Mesenchymal stem cell (in vitro differentiated cells and primary cell): ENCODE measurements around the gene INTS15.
A peak's percentile ranks its signal among the peaks of the same experiment; 100 is the strongest.

Experiments
- DNase-seq: peaks from one replicate; pipeline ENCODE4 v3.0.0-alpha.2; 2013
- H2AFZ ChIP-seq: one replicate; pipeline ENCODE4 v1.6.1; 2013; ENCODE audit warnings: low read depth, mild to moderate bottlenecking, control low read depth, inconsistent platforms, low read length, moderate library complexity
- H2AK5ac ChIP-seq: 2 replicates; pipeline ENCODE4 v1.6.1; 2013; ENCODE audit warnings: low read length, moderate library complexity, mild to moderate bottlenecking, inconsistent platforms; ENCODE audit not compliant: severe bottlenecking
- H2BK120ac ChIP-seq: one replicate; pipeline ENCODE4 v1.6.1; 2013; ENCODE audit warnings: low read depth, mild to moderate bottlenecking, inconsistent platforms, low read length, moderate library complexity
- H2BK12ac ChIP-seq, 2 experiments: one replicate each; pipeline ENCODE4 v1.6.1; 2013; ENCODE audit warnings: inconsistent platforms in 2 of 2, low read length in 2 of 2, mild to moderate bottlenecking in 2 of 2, moderate library complexity in 2 of 2, control low read depth in 1 of 2
- H2BK15ac ChIP-seq: one replicate; pipeline ENCODE4 v1.6.1; 2013; ENCODE audit warnings: mild to moderate bottlenecking, low read depth, inconsistent platforms; ENCODE audit not compliant: poor library complexity, severe bottlenecking
- H2BK5ac ChIP-seq: 2 replicates; pipeline ENCODE4 v1.6.1; 2013; ENCODE audit warnings: low read depth, mild to moderate bottlenecking, low read length, control low read depth, inconsistent platforms; ENCODE audit not compliant: poor library complexity, severe bottlenecking
- H3K14ac ChIP-seq, 2 experiments: one replicate each; pipeline ENCODE4 v1.6.1; 2013; ENCODE audit warnings: inconsistent platforms in 2 of 2, low read length in 2 of 2, control low read depth in 1 of 2, mild to moderate bottlenecking in 1 of 2, moderate library complexity in 1 of 2
- H3K18ac ChIP-seq, 2 experiments: one replicate each; pipeline ENCODE4 v1.6.1; 2013; ENCODE audit warnings: inconsistent platforms in 2 of 2, low read length in 2 of 2, control low read depth in 1 of 2, low read depth in 1 of 2, mild to moderate bottlenecking in 1 of 2
- H3K23ac ChIP-seq, 2 experiments: one replicate each; pipeline ENCODE4 v1.6.1; 2013; ENCODE audit warnings: inconsistent platforms in 2 of 2, low read length in 2 of 2, mild to moderate bottlenecking in 2 of 2, moderate library complexity in 2 of 2, control low read depth in 1 of 2
- H3K27ac ChIP-seq: 2 replicates; pipeline ENCODE4 v1.5.1; 2013; ENCODE audit warnings: mild to moderate bottlenecking, moderate library complexity, low read length, control low read depth, inconsistent platforms; ENCODE audit not compliant: poor library complexity, severe bottlenecking
- H3K27me3 ChIP-seq, 2 experiments: 2 replicates each; pipeline versions ENCODE4 v1.6.1 to v1.7.0; 2013; ENCODE audit warnings: low read length in 2 of 2, mild to moderate bottlenecking in 2 of 2, moderate library complexity in 2 of 2, control low read depth in 1 of 2, inconsistent platforms in 1 of 2; ENCODE audit not compliant: control insufficient read depth in 1 of 2, insufficient read depth in 1 of 2
- H3K36me3 ChIP-seq, 2 experiments: 2 replicates each; pipeline versions ENCODE4 v1.6.1 to v1.7.0; 2013; ENCODE audit warnings: low read length in 2 of 2, control low read depth in 1 of 2, inconsistent platforms in 1 of 2, low read depth in 1 of 2, mild to moderate bottlenecking in 1 of 2; ENCODE audit not compliant: insufficient read depth in 2 of 2, control insufficient read depth in 1 of 2
- H3K4ac ChIP-seq, 2 experiments: one replicate each; pipeline ENCODE4 v1.6.1; 2013; ENCODE audit warnings: inconsistent platforms in 2 of 2, low read length in 2 of 2, mild to moderate bottlenecking in 2 of 2, moderate library complexity in 2 of 2, control low read depth in 1 of 2, low read depth in 1 of 2
- H3K4me1 ChIP-seq: 2 replicates; pipeline ENCODE4 v1.6.1; 2013; ENCODE audit warnings: low read depth, low read length, control low read depth; ENCODE audit not compliant: control insufficient read depth, insufficient read depth
- H3K4me2 ChIP-seq: 2 replicates; pipeline ENCODE4 v1.6.1; 2013; ENCODE audit warnings: low read length, mild to moderate bottlenecking, inconsistent platforms; ENCODE audit not compliant: poor library complexity, severe bottlenecking
- H3K4me3 ChIP-seq, 2 experiments: 2 replicates each; pipeline versions ENCODE4 v1.5.1 to v1.7.0; 2013; ENCODE audit warnings: low read length in 2 of 2, mild to moderate bottlenecking in 2 of 2, control low read depth in 1 of 2, low read depth in 1 of 2; ENCODE audit not compliant: insufficient read depth in 1 of 2
- H3K79me1 ChIP-seq: replicated peaks from 2 replicates; pipeline ENCODE4 v1.6.1; 2013; ENCODE audit warnings: mild to moderate bottlenecking, control low read depth, low read length, inconsistent platforms; ENCODE audit not compliant: poor library complexity, severe bottlenecking
- H3K9ac ChIP-seq: 2 replicates; pipeline ENCODE4 v1.7.0; 2013; ENCODE audit warnings: mild to moderate bottlenecking, low read length, moderate library complexity
- H3K9me3 ChIP-seq: 2 replicates; pipeline ENCODE4 v1.7.0; 2013; ENCODE audit warnings: mild to moderate bottlenecking, low read length; ENCODE audit not compliant: control insufficient read depth
- H4K8ac ChIP-seq: one replicate; pipeline ENCODE4 v1.6.1; 2013; ENCODE audit warnings: inconsistent platforms, mild to moderate bottlenecking, low read length, moderate library complexity
- H4K91ac ChIP-seq: one replicate; pipeline ENCODE4 v1.6.1; 2013; ENCODE audit warnings: mild to moderate bottlenecking, low read length, inconsistent platforms
- WGBS: methylation state at CpG from one replicate; pipeline ENCODE4 v1.1.7; 2013; ENCODE audit warnings: mixed read lengths; 5-methylcytosine and 5-hydroxymethylcytosine counted together

INTS15 gene

GRCh38 chr7:6636741-6637543, 47.1 kb downstream of the INTS15 start, which contains the start of gene ZNF316:
ZNF316 (plus strand) TSS chr7:6637318; CDS start chr7:6642410, 5,092 bp downstream.
- Histone ChIP-seq H2AK5ac (peak within 1 kb of the TSS; percentile 39), H3K23ac (peak within 1 kb of the TSS in 1 of 2 experiments; percentile 97), H2AFZ (peak within 1 kb of the TSS; percentile 53), H3K79me1 (peaks cover 41% of the 10 kb centered on the region), H3K9me3 (no peaks in the 10 kb centered on the region), H3K4me3 (peak within 1 kb of the TSS; percentile 86 to 89), H3K27me3 (no peaks in the 10 kb centered on the region), H3K4me2 (peak within 1 kb of the TSS; percentile 89), H3K18ac (peak within 1 kb of the TSS; percentile 92 to 96), H3K14ac (peak within 1 kb of the TSS in 1 of 2 experiments; percentile 98), H3K4ac (peak within 1 kb of the TSS; percentile 95), H3K36me3 (peaks cover 15 to 28% of the 10 kb centered on the region in 2 experiments), H4K91ac (peak within 1 kb of the TSS; percentile 88), H4K8ac (peak within 1 kb of the TSS; percentile 93), H3K27ac (no peak within 1 kb of the TSS), H3K4me1 (peaks cover 23% of the 10 kb centered on the region), H2BK120ac (peak within 1 kb of the TSS; percentile 89), H2BK5ac (peak within 1 kb of the TSS; percentile 36), H2BK15ac (peak within 1 kb of the TSS; percentile 98), H3K9ac (peak within 1 kb of the TSS; percentile 90), H2BK12ac (peak within 1 kb of the TSS in 1 of 2 experiments; percentile 40)
- peak; percentile 41 for DNase-seq
- 2% methylated on average over 58 of the region's 104 CpGs for WGBS

GRCh38 chr7:6637544-6638229, 47.9 kb downstream of the INTS15 start:
- H3K23ac ChIP-seq: peak overlapping the region in 1 of 2 experiments; percentile 78
- peak; percentile 35 for DNase-seq
- H4K8ac ChIP-seq: peak overlapping the region; percentile 57
- H4K91ac ChIP-seq: no peak overlapping the region
- peak overlapping the region in 1 of 2 experiments; percentile 17 for H2BK12ac ChIP-seq
- peak overlapping the region; percentile 74 to 81 for H3K18ac ChIP-seq
- peaks cover 23% of the 10 kb centered on the region for H3K4me1 ChIP-seq
- no peak overlapping the region for H2AK5ac ChIP-seq
- peak overlapping the region; percentile 87 for H3K9ac ChIP-seq
- H2BK120ac ChIP-seq: peak overlapping the region; percentile 89
- 5% methylated on average over 39 of the region's 60 CpGs for WGBS
- no peak overlapping the region for H2BK5ac ChIP-seq
- peak overlapping the region; percentile 56 for H2BK15ac ChIP-seq
- H3K27ac ChIP-seq: no peak overlapping the region
- H3K9me3 ChIP-seq: no peaks in the 10 kb centered on the region
- peaks cover 22 to 36% of the 10 kb centered on the region in 2 experiments for H3K36me3 ChIP-seq
- peak overlapping the region; percentile 86 to 89 for H3K4me3 ChIP-seq
- H3K14ac ChIP-seq: peak overlapping the region in 1 of 2 experiments; percentile 86
- peak overlapping the region; percentile 51 for H2AFZ ChIP-seq
- H3K4me2 ChIP-seq: peak overlapping the region; percentile 64
- H3K79me1 ChIP-seq: peaks cover 49% of the 10 kb centered on the region
- peak overlapping the region; percentile 21 to 91 for H3K4ac ChIP-seq
- H3K27me3 ChIP-seq: no peaks in the 10 kb centered on the region

GRCh38 chr7:6639032-6639431, 49.2 kb downstream of the INTS15 start:
- Histone ChIP-seq H3K4me2 (no peak overlapping the region), H3K4ac (no peak overlapping the region), H3K36me3 (peaks cover 35 to 49% of the 10 kb centered on the region in 2 experiments), H3K14ac (no peak overlapping the region), H3K9me3 (no peaks in the 10 kb centered on the region), H3K4me1 (peaks cover 23% of the 10 kb centered on the region), H3K9ac (peak overlapping the region; percentile 87), H3K79me1 (peaks cover 58% of the 10 kb centered on the region), H3K27ac (no peak overlapping the region), H2BK120ac (no peak overlapping the region), H3K23ac (no peak overlapping the region), H3K18ac (no peak overlapping the region), H2BK15ac (no peak overlapping the region), H2BK5ac (no peak overlapping the region), H2AFZ (no peak overlapping the region), H2AK5ac (no peak overlapping the region), H3K27me3 (no peaks in the 10 kb centered on the region), H4K91ac (no peak overlapping the region), H4K8ac (no peak overlapping the region), H2BK12ac (no peak overlapping the region), H3K4me3 (peak overlapping the region in 1 of 2 experiments; percentile 86)
- WGBS: 95% methylated on average over 4 of the region's 4 CpGs
- no peak for DNase-seq

GRCh38 chr7:6639627-6640026, 49.8 kb downstream of the INTS15 start:
- H3K4me3 ChIP-seq: no peak overlapping the region
- 97% methylated on average over 11 of the region's 11 CpGs for WGBS
- peaks cover 58% of the 10 kb centered on the region for H3K79me1 ChIP-seq
- H2AFZ ChIP-seq: no peak overlapping the region
- no peak for DNase-seq
- H3K27ac ChIP-seq: no peak overlapping the region
- H4K91ac ChIP-seq: no peak overlapping the region
- H3K27me3 ChIP-seq: no peaks in the 10 kb centered on the region
- H3K23ac ChIP-seq: peak overlapping the region in 1 of 2 experiments; percentile 63
- H2BK12ac ChIP-seq: no peak overlapping the region
- peaks cover 23% of the 10 kb centered on the region for H3K4me1 ChIP-seq
- no peaks in the 10 kb centered on the region for H3K9me3 ChIP-seq
- no peak overlapping the region for H3K4me2 ChIP-seq
- peaks cover 41 to 55% of the 10 kb centered on the region in 2 experiments for H3K36me3 ChIP-seq
- no peak overlapping the region for H3K4ac ChIP-seq
- no peak overlapping the region for H3K18ac ChIP-seq
- no peak overlapping the region for H2BK5ac ChIP-seq
- H3K14ac ChIP-seq: no peak overlapping the region
- no peak overlapping the region for H2BK120ac ChIP-seq
- H3K9ac ChIP-seq: no peak overlapping the region
- no peak overlapping the region for H2BK15ac ChIP-seq
- no peak overlapping the region for H2AK5ac ChIP-seq
- H4K8ac ChIP-seq: no peak overlapping the region
